ENCODE results near the gene GYPA. TPM values are rescaled to one million over a fixed set of nuclear protein-coding genes. Genes with fewer than 3 reads are reported as not detected.
A peak's percentile ranks its signal among the peaks of the same experiment; 100 is the strongest.
"Not testable (repeated sequence)": the region's sequence is repeated elsewhere in the genome, so short reads cannot be mapped to it uniquely, and the experiment has no call there.

Gene GYPA
- total RNA-seq, 2 donors from 2014 or later, result not detected

- no peaks in the 10 kb centered on the region for H3K27me3 ChIP-seq (replicated peaks; ENCODE audit: insufficient read depth)
- H3K4me3 ChIP-seq, result no peak overlapping the region
- no peak for DNase-seq (ENCODE audit: low spot score)
- ATAC-seq (ENCODE audit: insufficient number of reproducible peaks, low FRiP score, low read depth), result no peak
- no peaks in the 10 kb centered on the region for H3K9me3 ChIP-seq
- TF ChIP-seq CTCF (IDR thresholded peaks at IDR 0.05), result no peak
- H3K36me3 ChIP-seq, result no peaks in the 10 kb centered on the region
- no peaks in the 10 kb centered on the region for H3K4me1 ChIP-seq (ENCODE audit: control insufficient read depth in 1 of 2, low read depth in 2 of 2)
- no peak overlapping the region for H3K27ac ChIP-seq
These were observed 28.7 kb upstream of the GYPA start for GRCh38 chr4:144169211-144169610.

- no peak overlapping the region for H3K27ac ChIP-seq
- no peak overlapping the region for H3K4me3 ChIP-seq
- no peaks in the 10 kb centered on the region for H3K4me1 ChIP-seq (ENCODE audit: control insufficient read depth in 1 of 2, low read depth in 2 of 2)
- H3K36me3 ChIP-seq, result no peaks in the 10 kb centered on the region
- DNase-seq (ENCODE audit: low spot score) (no peak), ATAC-seq (ENCODE audit: insufficient number of reproducible peaks, low FRiP score, low read depth) (no peak)
- no peaks in the 10 kb centered on the region for H3K27me3 ChIP-seq (replicated peaks; ENCODE audit: insufficient read depth)
- no peaks in the 10 kb centered on the region for H3K9me3 ChIP-seq
- no peak for TF ChIP-seq CTCF (IDR thresholded peaks at IDR 0.05)
These were observed 13.5 kb upstream of the GYPA start for GRCh38 chr4:144154044-144154443.

- DNase-seq (ENCODE audit: low spot score); H3K4me3 ChIP-seq; H3K27ac ChIP-seq; H3K9me3 ChIP-seq; ATAC-seq (ENCODE audit: insufficient number of reproducible peaks, low FRiP score, low read depth); H3K4me1 ChIP-seq (ENCODE audit: control insufficient read depth in 1 of 2, low read depth in 2 of 2); H3K27me3 ChIP-seq (replicated peaks; ENCODE audit: insufficient read depth); H3K36me3 ChIP-seq: not testable (repeated sequence)
- peak; percentile 30 for TF ChIP-seq CTCF (IDR thresholded peaks at IDR 0.05)
These were observed 2.3 kb upstream of the GYPA start for GRCh38 chr4:144142690-144143326.

- no peak overlapping the region for H3K4me3 ChIP-seq
- no peak for DNase-seq (ENCODE audit: low spot score)
- TF ChIP-seq CTCF (IDR thresholded peaks at IDR 0.05), result no peak
These were observed 975 bp upstream of the GYPA start for GRCh38 chr4:144141493-144141892.

GRCh38 chr4:144139991-144140390 lies 527 bp downstream of the GYPA start:
- H3K9me3 ChIP-seq; H3K36me3 ChIP-seq; H3K27ac ChIP-seq; H3K4me1 ChIP-seq (ENCODE audit: control insufficient read depth in 1 of 2, low read depth in 2 of 2); H3K4me3 ChIP-seq; H3K27me3 ChIP-seq (replicated peaks; ENCODE audit: insufficient read depth); DNase-seq (ENCODE audit: low spot score); ATAC-seq (ENCODE audit: insufficient number of reproducible peaks, low FRiP score, low read depth): not testable (repeated sequence)

More at GRCh38 chr4:144141493-144141892, 975 bp upstream of the GYPA start:
- no peak for ATAC-seq (ENCODE audit: insufficient number of reproducible peaks, low FRiP score, low read depth)
- Histone ChIP-seq H3K36me3 (no peaks in the 10 kb centered on the region), H3K9me3 (no peaks in the 10 kb centered on the region), H3K4me1 (ENCODE audit: control insufficient read depth in 1 of 2, low read depth in 2 of 2) (no peaks in the 10 kb centered on the region), H3K27me3 (replicated peaks; ENCODE audit: insufficient read depth) (no peaks in the 10 kb centered on the region), H3K27ac (no peak overlapping the region)

- not testable (repeated sequence) for H3K27me3 ChIP-seq (replicated peaks; ENCODE audit: insufficient read depth); DNase-seq (ENCODE audit: low spot score); H3K27ac ChIP-seq; H3K36me3 ChIP-seq; H3K4me3 ChIP-seq; H3K4me1 ChIP-seq (ENCODE audit: control insufficient read depth in 1 of 2, low read depth in 2 of 2); ATAC-seq (ENCODE audit: insufficient number of reproducible peaks, low FRiP score, low read depth); H3K9me3 ChIP-seq
These were observed 971 bp downstream of the GYPA start for GRCh38 chr4:144139547-144139946.

- not testable (repeated sequence) for H3K9me3 ChIP-seq
These were observed 2.3 kb downstream of the GYPA start for GRCh38 chr4:144138239-144138638.

GRCh38 chr4:144137137-144137931 lies 3.2 kb downstream of the GYPA start:
- H3K4me1 ChIP-seq (ENCODE audit: control insufficient read depth in 1 of 2, low read depth in 2 of 2); H3K36me3 ChIP-seq; H3K27ac ChIP-seq; H3K9me3 ChIP-seq; H3K27me3 ChIP-seq (replicated peaks; ENCODE audit: insufficient read depth); DNase-seq (ENCODE audit: low spot score); H3K4me3 ChIP-seq; ATAC-seq (ENCODE audit: insufficient number of reproducible peaks, low FRiP score, low read depth): not testable (repeated sequence)

More at GRCh38 chr4:144138239-144138638, 2.3 kb downstream of the GYPA start:
- H3K4me3 ChIP-seq; H3K27ac ChIP-seq; H3K27me3 ChIP-seq (replicated peaks; ENCODE audit: insufficient read depth); H3K4me1 ChIP-seq (ENCODE audit: control insufficient read depth in 1 of 2, low read depth in 2 of 2); ATAC-seq (ENCODE audit: insufficient number of reproducible peaks, low FRiP score, low read depth); H3K36me3 ChIP-seq; DNase-seq (ENCODE audit: low spot score): not testable (repeated sequence)

- not testable (repeated sequence) for H3K9me3 ChIP-seq; DNase-seq (ENCODE audit: low spot score); H3K4me1 ChIP-seq (ENCODE audit: control insufficient read depth in 1 of 2, low read depth in 2 of 2); ATAC-seq (ENCODE audit: insufficient number of reproducible peaks, low FRiP score, low read depth); H3K27me3 ChIP-seq (replicated peaks; ENCODE audit: insufficient read depth); H3K4me3 ChIP-seq; H3K27ac ChIP-seq; H3K36me3 ChIP-seq
These were observed 4.3 kb downstream of the GYPA start for GRCh38 chr4:144136189-144136588.
